GM23248 (cell line): ENCODE data around the gene KAT8. TPM values are rescaled to one million over a fixed set of nuclear protein-coding genes. Genes with fewer than 3 reads are reported as not detected.
"Not testable (repeated sequence)": the region's sequence is repeated elsewhere in the genome, so short reads cannot be mapped to it uniquely, and the experiment has no call there.

ENCODE experiments used
- DNase-seq: peaks from one replicate; pipeline ENCODE4 v3.0.0-alpha.2; 2015
- H2AFZ ChIP-seq: fragments of 200-600 bp; sonication (generic); 2 replicates; pipeline ENCODE4 v1.6.1; 2016; ENCODE audit warnings: antibody characterized with exemption
- H3F3A ChIP-seq: fragments of 200-600 bp; sonication (generic); 2 replicates; pipeline ENCODE4 v1.6.1; 2016; ENCODE audit warnings: mild to moderate bottlenecking, antibody characterized with exemption, mixed run types; ENCODE audit not compliant: insufficient read depth
- H3K27ac ChIP-seq: fragments of 200-600 bp; sonication (generic); 2 replicates; pipeline ENCODE4 v1.5.1; 2016; ENCODE audit warnings: mild to moderate bottlenecking
- H3K27me3 ChIP-seq: fragments of 200-600 bp; sonication (generic); replicated peaks from 2 replicates; pipeline ENCODE4 v1.6.1; 2016; ENCODE audit warnings: mild to moderate bottlenecking; ENCODE audit not compliant: insufficient read depth
- H3K36me3 ChIP-seq: fragments of 200-600 bp; sonication (generic); 2 replicates; pipeline ENCODE4 v1.6.1; 2016; ENCODE audit warnings: low read depth, mild to moderate bottlenecking
- H3K4me1 ChIP-seq: fragments of 200-600 bp; sonication (generic); 2 replicates; pipeline ENCODE4 v1.6.1; 2016; ENCODE audit warnings: mild to moderate bottlenecking; ENCODE audit not compliant: insufficient read depth
- H3K4me2 ChIP-seq: fragments of 200-600 bp; sonication (generic); one replicate; pipeline ENCODE4 v1.6.1; 2016; ENCODE audit warnings: mild to moderate bottlenecking; ENCODE audit not compliant: unreplicated experiment
- H3K4me3 ChIP-seq: fragments of 200-600 bp; sonication (generic); 2 replicates; pipeline ENCODE4 v1.5.1; 2016; ENCODE audit warnings: mild to moderate bottlenecking
- H3K79me2 ChIP-seq: fragments of 200-600 bp; sonication (generic); 2 replicates; pipeline ENCODE4 v1.6.1; 2016; ENCODE audit warnings: mild to moderate bottlenecking; ENCODE audit not compliant: insufficient read depth
- H3K9ac ChIP-seq: fragments of 200-600 bp; sonication (generic); 2 replicates; pipeline ENCODE4 v1.6.1; 2016; ENCODE audit warnings: mild to moderate bottlenecking
- H3K9me2 ChIP-seq: fragments of 200-600 bp; sonication (generic); 2 replicates; pipeline ENCODE4 v1.6.1; 2016; ENCODE audit warnings: mixed run types, mild to moderate bottlenecking, moderate library complexity; ENCODE audit not compliant: insufficient read depth
- H3K9me3 ChIP-seq: fragments of 200-600 bp; sonication (generic); one replicate; pipeline ENCODE4 v1.6.1; 2017; ENCODE audit warnings: low read depth
- H4K20me1 ChIP-seq: fragments of 200-600 bp; sonication (generic); 2 replicates; pipeline ENCODE4 v1.6.0; 2016; ENCODE audit not compliant: insufficient read depth
- EZH2 ChIP-seq: fragments of 200-600 bp; sonication (generic); IDR thresholded peaks from 2 replicates; pipeline ENCODE4 v1.6.1; 2018; ENCODE audit warnings: antibody characterized with exemption, mild to moderate bottlenecking; ENCODE audit not compliant: insufficient read depth, poor library complexity, severe bottlenecking
- EZH2phosphoT487 ChIP-seq: fragments of 200-600 bp; sonication (generic); IDR thresholded peaks from 2 replicates; pipeline ENCODE4 v1.6.1; 2018; ENCODE audit warnings: antibody characterized with exemption, moderate library complexity, mild to moderate bottlenecking, low read depth; ENCODE audit not compliant: insufficient read depth
- WGBS, 2 experiments: methylation state at CpG; one replicate each; pipeline ENCODE4 v1.1.6; 2015 to 2017; ENCODE audit warnings: low lambda C conversion rate in 2 of 2, low coverage in 1 of 2; ENCODE audit errors: missing lambda C conversion rate in 2 of 2; 5-methylcytosine and 5-hydroxymethylcytosine counted together
- in situ Hi-C: fragments of 300-500 bp; cut with MboI; formaldehyde crosslinking; loops from 2 replicates; pipeline ENCODE4 v1.15.0; 2020
- polyA plus RNA-seq: library from polyadenylated mRNA; unstranded; fragments of >200 nt; fragmentation: Nextera tagmentation; extraction: Ambion mirVana; gene quantifications from 2 replicates; pipeline ENCODE4 v1.2.1, GENCODE V29; 2016
- total RNA-seq: library from RNA; depleted of rRNA; stranded (reverse); fragments of >200 nt; shearing (Covaris generic); gene quantifications from 2 replicates; pipeline ENCODE4 v1.2.3, GENCODE V29; 2014

KAT8 gene
- total and polyA plus RNA-seq, 2 experiments from 2014 or later = 18.4 to 50.9 TPM

DNA sequence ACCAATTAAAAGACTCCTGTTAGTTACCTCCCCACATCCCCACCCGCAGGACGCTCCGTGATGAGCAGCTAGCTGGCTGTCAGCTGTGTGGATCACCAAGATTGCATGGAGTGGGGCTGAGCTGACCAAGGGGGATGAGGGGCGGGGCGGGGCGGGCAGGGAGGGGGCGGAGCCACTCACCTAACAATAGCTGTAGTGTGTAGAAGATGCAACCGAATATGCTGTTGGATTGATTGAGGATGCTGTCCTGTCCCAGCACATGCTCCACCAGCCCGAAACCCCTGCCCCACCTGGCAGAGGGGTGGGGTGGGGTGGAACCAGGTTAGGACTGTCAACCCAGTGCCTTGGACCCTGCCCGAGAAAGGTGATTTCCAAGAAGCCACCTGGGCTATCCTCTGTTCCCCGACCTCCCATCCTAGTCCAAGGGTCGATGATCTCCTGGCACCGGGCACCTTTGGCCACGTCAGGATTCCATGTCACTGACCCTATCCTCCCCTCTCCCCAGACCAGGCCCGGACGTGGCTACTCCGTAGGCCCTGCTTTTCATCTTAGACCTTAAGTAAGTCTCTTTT, 24.2 kb upstream of the KAT8 start:
- Histone ChIP-seq H3K4me3 (peak overlapping the region; percentile 92), H4K20me1 (no peaks in the 10 kb centered on the region), H3K9me2 (no peaks in the 10 kb centered on the region), H3K9me3 (no peaks in the 10 kb centered on the region), H3K27ac (peak overlapping the region; percentile 93), H3K4me1 (peaks cover 33% of the 10 kb centered on the region), H3F3A (peaks cover 21% of the 10 kb centered on the region), H2AFZ (no peak overlapping the region), H3K9ac (peak overlapping the region; percentile 94), H3K36me3 (peaks cover 13% of the 10 kb centered on the region; the same call in 1 of the 2 replicates), H3K79me2 (peaks cover 57% of the 10 kb centered on the region), H3K4me2 (peak overlapping the region; percentile 96), H3K27me3 (no peaks in the 10 kb centered on the region)
- TF ChIP-seq EZH2 = no peak
- no peak for TF ChIP-seq EZH2phosphoT487
- in situ Hi-C loops = no loop called here
- 47 to 49% methylated on average over 14 to 17 of the region's 17 CpGs for WGBS, 2 experiments
- DNase-seq = peak; percentile 71

DNA sequence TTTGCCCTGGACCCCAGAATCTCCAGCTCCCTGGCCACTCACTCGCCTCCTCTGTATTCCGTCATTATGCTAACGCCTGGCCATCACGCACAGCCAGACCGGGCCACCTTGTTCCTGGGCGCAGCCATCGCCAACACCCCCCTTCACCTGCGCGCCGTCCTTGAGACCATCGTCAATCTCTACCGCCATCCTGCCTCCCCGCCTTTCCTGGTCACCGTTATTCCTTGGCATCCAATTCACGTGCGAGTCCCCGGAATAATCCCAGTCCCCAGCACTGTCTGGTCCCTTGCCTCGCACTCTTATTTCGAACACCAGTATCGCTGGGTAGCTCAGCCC, 23.4 kb upstream of the KAT8 start:
- Histone ChIP-seq H3K4me2 (peak overlapping the region; percentile 96), H3K4me1 (peaks cover 33% of the 10 kb centered on the region), H4K20me1 (no peaks in the 10 kb centered on the region), H3K9me3 (no peaks in the 10 kb centered on the region), H3F3A (peaks cover 21% of the 10 kb centered on the region), H2AFZ (peak overlapping the region; percentile 79), H3K9me2 (no peaks in the 10 kb centered on the region), H3K27me3 (no peaks in the 10 kb centered on the region), H3K79me2 (peaks cover 48% of the 10 kb centered on the region), H3K36me3 (peaks cover 13% of the 10 kb centered on the region; the same call in 1 of the 2 replicates), H3K27ac (peak overlapping the region; percentile 93), H3K4me3 (peak overlapping the region; percentile 92), H3K9ac (peak overlapping the region; percentile 94)
- TF ChIP-seq EZH2 (no peak), EZH2phosphoT487 (no peak)
- WGBS, 2 experiments = 1 to 3% methylated on average over 20 of the region's 20 CpGs
- in situ Hi-C loops = no loop called here
- peak; percentile 41 for DNase-seq

DNA sequence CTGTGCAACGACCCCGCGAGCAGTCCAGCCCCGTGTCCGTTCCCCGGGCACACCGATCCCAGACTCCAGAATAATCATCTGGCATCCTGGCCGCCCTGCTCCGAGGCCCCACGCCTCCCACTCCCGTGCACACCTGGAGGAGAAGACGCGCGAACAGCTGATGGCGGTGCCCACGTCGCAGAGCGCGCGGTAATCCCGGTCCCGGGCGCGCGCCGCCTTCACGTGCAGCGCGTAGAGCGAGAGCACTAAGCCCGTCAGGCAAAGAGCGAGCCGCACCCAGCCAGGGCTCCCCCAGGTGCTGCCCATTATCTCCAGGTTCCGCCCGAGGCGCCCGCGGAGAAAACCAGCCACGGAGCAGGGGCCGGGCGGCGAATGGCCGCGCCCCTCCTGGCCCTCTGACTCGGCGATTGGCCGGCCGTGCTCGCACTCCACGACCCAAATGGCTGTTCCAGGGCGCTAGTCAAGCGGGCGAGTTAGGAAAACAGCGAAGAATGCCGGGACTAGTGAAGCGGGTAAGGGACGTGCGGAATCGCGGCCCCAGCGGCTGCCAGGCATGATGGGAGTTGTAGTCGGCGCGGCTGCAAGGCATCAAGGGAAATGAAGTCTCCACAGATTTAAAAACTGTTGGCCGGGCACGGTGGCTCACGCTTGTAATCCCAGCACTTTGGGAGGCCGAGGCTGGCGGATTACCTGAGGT, 22.9 kb upstream of the KAT8 start, which contains the start of gene VKORC1:
Gene VKORC1 (minus strand): TSS at position 374 of the 697 bp plus-strand sequence. CDS start 68 bp downstream, at position 306.
- Histone ChIP-seq H3K79me2 (peaks cover 43% of the 10 kb centered on the region), H3K36me3 (peaks cover 8% of the 10 kb centered on the region; the same call in 1 of the 2 replicates), H3K4me3 (peak within 1 kb of the TSS; percentile 92), H3K9me2 (no peaks in the 10 kb centered on the region), H3K27me3 (no peaks in the 10 kb centered on the region), H3K4me1 (peaks cover 33% of the 10 kb centered on the region), H3K4me2 (peak within 1 kb of the TSS; percentile 96), H2AFZ (peak within 1 kb of the TSS; percentile 79), H4K20me1 (no peaks in the 10 kb centered on the region), H3K27ac (peak within 1 kb of the TSS; percentile 93), H3F3A (peaks cover 21% of the 10 kb centered on the region), H3K9me3 (no peaks in the 10 kb centered on the region), H3K9ac (peak within 1 kb of the TSS; percentile 94)
- WGBS, 2 experiments = 0 to 1% methylated on average over 68 to 69 of the region's 69 CpGs
- DNase-seq = peak; percentile 100
- in situ Hi-C loops = no loop called here
- TF ChIP-seq EZH2 (no peak), EZH2phosphoT487 (no peak)

DNA sequence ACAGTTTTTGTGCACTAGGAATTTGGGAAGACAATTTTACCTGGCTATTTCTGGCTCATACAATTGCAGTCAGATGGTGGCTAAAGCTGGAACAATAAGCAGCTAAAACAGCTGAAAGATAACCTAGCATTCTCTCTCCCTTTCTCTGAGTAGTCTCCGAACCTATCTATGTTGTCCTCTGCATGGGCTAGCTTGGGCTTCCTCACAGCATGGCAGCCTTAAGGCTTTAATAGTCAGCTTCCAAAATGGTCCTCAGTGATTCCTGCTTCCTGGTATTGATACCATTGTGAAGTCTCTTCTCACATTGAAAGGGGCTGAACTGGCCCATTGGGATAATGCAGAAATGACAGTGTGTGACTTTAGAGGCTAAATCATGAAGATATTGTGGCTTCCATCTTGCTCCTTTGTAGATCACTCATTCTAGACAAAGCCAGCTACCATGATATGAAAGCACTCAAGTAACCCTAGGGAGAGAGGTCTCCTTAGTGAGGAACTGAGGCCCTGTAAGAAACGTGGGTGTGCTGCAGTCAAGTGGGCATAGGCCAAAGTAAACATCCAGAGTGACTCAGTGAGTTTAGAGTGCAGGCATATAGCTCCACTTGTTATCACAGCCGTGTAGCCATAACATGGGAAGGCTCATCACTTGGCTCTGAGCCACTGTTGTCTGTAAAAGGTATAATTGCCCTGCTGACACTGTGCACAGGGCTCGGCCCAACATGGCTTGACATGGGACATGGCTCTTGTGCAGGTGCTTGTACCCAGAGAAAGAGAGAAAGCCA, 17.4 kb upstream of the KAT8 start:
- Histone ChIP-seq H3F3A (0 out of 2 replicates have a peak, but pooled peaks cover 5% of the 10 kb centered on the region), H3K36me3 (no peaks in the 10 kb centered on the region), H3K9ac (no peak overlapping the region), H3K9me2 (no peaks in the 10 kb centered on the region), H3K4me1 (peaks cover 6% of the 10 kb centered on the region; the same call in 1 of the 2 replicates), H3K9me3 (no peaks in the 10 kb centered on the region), H2AFZ (no peak overlapping the region), H3K79me2 (no peaks in the 10 kb centered on the region), H3K4me2 (no peak overlapping the region), H3K4me3 (no peak overlapping the region), H3K27me3 (no peaks in the 10 kb centered on the region), H3K27ac (no peak overlapping the region), H4K20me1 (no peaks in the 10 kb centered on the region)
- WGBS, 2 experiments = 41 to 43% methylated on average over 4 of the region's 4 CpGs
- in situ Hi-C loops = no loop called here
- DNase-seq = peak; percentile 63
- TF ChIP-seq EZH2 (no peak), EZH2phosphoT487 (no peak)

DNA sequence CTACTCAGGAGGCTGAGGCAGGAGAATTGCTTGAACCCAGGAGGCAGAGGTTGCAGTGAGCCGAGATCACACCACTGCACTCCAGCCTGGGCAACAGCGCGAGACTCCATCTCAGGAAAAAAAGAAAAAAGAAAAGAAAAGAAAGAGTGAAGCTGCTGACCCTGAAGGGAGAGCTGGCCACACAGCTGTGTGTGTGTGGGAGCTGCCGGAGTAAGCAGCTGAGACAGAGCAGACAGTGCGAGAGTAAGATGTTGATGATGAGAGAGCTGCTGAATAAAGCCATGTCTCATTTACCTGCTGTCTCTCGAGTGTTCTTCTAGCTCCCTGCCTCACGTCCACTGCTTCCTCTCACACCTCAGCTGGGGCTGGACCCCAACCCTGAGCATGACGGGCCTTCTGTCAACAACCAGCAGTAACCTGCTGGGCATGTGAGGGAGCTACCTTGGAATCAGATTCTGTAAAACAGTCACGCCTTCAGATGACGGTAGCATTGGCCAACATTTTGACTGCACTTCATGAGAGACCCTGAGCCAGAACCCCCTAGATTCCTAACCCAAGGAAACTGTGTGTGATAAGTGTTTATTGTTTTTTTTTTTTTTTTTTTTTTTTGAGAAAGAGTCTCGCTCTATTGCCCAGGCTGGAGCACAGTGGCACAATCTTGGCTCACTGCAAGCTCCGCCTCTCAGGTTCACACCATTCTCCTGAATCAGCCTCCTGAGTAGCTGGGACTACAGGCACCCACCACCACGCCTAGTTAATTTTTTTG, 16.4 kb upstream of the KAT8 start:
- H3F3A ChIP-seq, H3K27ac ChIP-seq, H3K4me1 ChIP-seq, DNase-seq, H3K9me2 ChIP-seq, H3K4me2 ChIP-seq, H3K79me2 ChIP-seq, in situ Hi-C loops, H3K36me3 ChIP-seq, H3K4me3 ChIP-seq, H3K9me3 ChIP-seq, H3K27me3 ChIP-seq, H3K9ac ChIP-seq, H2AFZ ChIP-seq, H4K20me1 ChIP-seq: not testable (repeated sequence)
- WGBS, 2 experiments = 89 to 93% methylated on average over 12 to 13 of the region's 13 CpGs
